IPS-15b (cell line): ENCODE results near the gene DIPK1A.

Experiments used
- H3K27me3 ChIP-seq: one replicate; pipeline ENCODE4 v1.6.1; 2013; ENCODE audit warnings: low read length; ENCODE audit not compliant: control insufficient read depth, insufficient read depth
- H3K36me3 ChIP-seq: one replicate; pipeline ENCODE4 v1.6.1; 2013; ENCODE audit warnings: low read length; ENCODE audit not compliant: control insufficient read depth, insufficient read depth
- H3K4me1 ChIP-seq: one replicate; pipeline ENCODE4 v1.6.1; 2013; ENCODE audit warnings: mild to moderate bottlenecking, low read length; ENCODE audit not compliant: control insufficient read depth, insufficient read depth
- H3K4me3 ChIP-seq: one replicate; pipeline ENCODE4 v1.5.1; 2013; ENCODE audit warnings: low read depth, low read length
- H3K9ac ChIP-seq: one replicate; pipeline ENCODE4 v1.6.1; 2013; ENCODE audit warnings: low read depth, mild to moderate bottlenecking, low read length
- H3K9me3 ChIP-seq: one replicate; pipeline ENCODE4 v1.6.1; 2013; ENCODE audit warnings: mild to moderate bottlenecking, low read length; ENCODE audit not compliant: control insufficient read depth, insufficient read depth

Gene DIPK1A

GRCh38 chr1:92994105-92994712 lies 32.9 kb upstream of the DIPK1A start:
- Histone ChIP-seq H3K4me3 (no peak overlapping the region), H3K27me3 (no peaks in the 10 kb centered on the region), H3K36me3 (no peaks in the 10 kb centered on the region), H3K4me1 (no peaks in the 10 kb centered on the region), H3K9me3 (no peaks in the 10 kb centered on the region), H3K9ac (no peak overlapping the region)

GRCh38 chr1:92993581-92993980 lies 32.3 kb upstream of the DIPK1A start:
- H3K27me3 ChIP-seq = no peaks in the 10 kb centered on the region
- no peaks in the 10 kb centered on the region for H3K4me1 ChIP-seq
- no peaks in the 10 kb centered on the region for H3K9me3 ChIP-seq
- H3K4me3 ChIP-seq = no peak overlapping the region
- no peaks in the 10 kb centered on the region for H3K36me3 ChIP-seq
- no peak overlapping the region for H3K9ac ChIP-seq

- H3K36me3 ChIP-seq = no peaks in the 10 kb centered on the region
Observed at GRCh38 chr1:92992877-92993276, 31.6 kb upstream of the DIPK1A start.

GRCh38 chr1:92992054-92992453 lies 30.8 kb upstream of the DIPK1A start:
- Histone ChIP-seq H3K4me1 (no peaks in the 10 kb centered on the region), H3K9me3 (no peaks in the 10 kb centered on the region), H3K4me3 (no peak overlapping the region), H3K27me3 (no peaks in the 10 kb centered on the region), H3K36me3 (no peaks in the 10 kb centered on the region), H3K9ac (no peak overlapping the region)

More at GRCh38 chr1:92992877-92993276, 31.6 kb upstream of the DIPK1A start:
- Histone ChIP-seq H3K9me3 (no peaks in the 10 kb centered on the region), H3K4me1 (no peaks in the 10 kb centered on the region), H3K27me3 (no peaks in the 10 kb centered on the region), H3K9ac (no peak overlapping the region), H3K4me3 (no peak overlapping the region)

GRCh38 chr1:92990828-92991227 lies 29.6 kb upstream of the DIPK1A start:
- Histone ChIP-seq H3K9ac (no peak overlapping the region), H3K27me3 (no peaks in the 10 kb centered on the region), H3K4me3 (no peak overlapping the region), H3K4me1 (no peaks in the 10 kb centered on the region), H3K36me3 (no peaks in the 10 kb centered on the region), H3K9me3 (no peaks in the 10 kb centered on the region)

GRCh38 chr1:92989936-92990583 lies 28.8 kb upstream of the DIPK1A start:
- Histone ChIP-seq H3K9ac (no peak overlapping the region), H3K4me3 (no peak overlapping the region), H3K27me3 (no peaks in the 10 kb centered on the region), H3K9me3 (no peaks in the 10 kb centered on the region), H3K36me3 (no peaks in the 10 kb centered on the region), H3K4me1 (no peaks in the 10 kb centered on the region)

GRCh38 chr1:92989253-92989652 lies 28.0 kb upstream of the DIPK1A start:
- Histone ChIP-seq H3K27me3 (no peaks in the 10 kb centered on the region), H3K9me3 (no peaks in the 10 kb centered on the region), H3K4me3 (no peak overlapping the region), H3K4me1 (no peaks in the 10 kb centered on the region), H3K9ac (no peak overlapping the region), H3K36me3 (no peaks in the 10 kb centered on the region)

GRCh38 chr1:92987462-92987861 lies 26.2 kb upstream of the DIPK1A start:
- Histone ChIP-seq H3K4me3 (no peak overlapping the region), H3K9me3 (no peaks in the 10 kb centered on the region), H3K4me1 (no peaks in the 10 kb centered on the region), H3K36me3 (no peaks in the 10 kb centered on the region), H3K27me3 (no peaks in the 10 kb centered on the region), H3K9ac (no peak overlapping the region)

- no peaks in the 10 kb centered on the region for H3K4me1 ChIP-seq
- no peak overlapping the region for H3K9ac ChIP-seq
- H3K36me3 ChIP-seq = no peaks in the 10 kb centered on the region
- H3K4me3 ChIP-seq = no peak overlapping the region
- no peaks in the 10 kb centered on the region for H3K27me3 ChIP-seq
- no peaks in the 10 kb centered on the region for H3K9me3 ChIP-seq
Observed at GRCh38 chr1:92985101-92985500, 23.8 kb upstream of the DIPK1A start.

GRCh38 chr1:92980732-92981647 lies 19.7 kb upstream of the DIPK1A start:
- Histone ChIP-seq H3K9ac (no peak overlapping the region), H3K27me3 (no peaks in the 10 kb centered on the region), H3K36me3 (no peaks in the 10 kb centered on the region), H3K4me1 (no peaks in the 10 kb centered on the region), H3K9me3 (no peaks in the 10 kb centered on the region), H3K4me3 (no peak overlapping the region)

GRCh38 chr1:92975551-92976232 lies 14.4 kb upstream of the DIPK1A start:
- Histone ChIP-seq H3K36me3 (no peaks in the 10 kb centered on the region), H3K9ac (no peak overlapping the region), H3K4me1 (peaks cover 2% of the 10 kb centered on the region), H3K27me3 (peaks cover 14% of the 10 kb centered on the region), H3K9me3 (no peaks in the 10 kb centered on the region), H3K4me3 (no peak overlapping the region)
